ENCODE data around the gene MPL. TPM values are rescaled to one million over a fixed set of nuclear protein-coding genes. Genes with fewer than 3 reads are reported as not detected.
A peak's percentile ranks its signal among the peaks of the same experiment; 100 is the strongest.

The MPL gene
- total RNA-seq, 4 donors from 2014 or later, result not detected

DNA sequence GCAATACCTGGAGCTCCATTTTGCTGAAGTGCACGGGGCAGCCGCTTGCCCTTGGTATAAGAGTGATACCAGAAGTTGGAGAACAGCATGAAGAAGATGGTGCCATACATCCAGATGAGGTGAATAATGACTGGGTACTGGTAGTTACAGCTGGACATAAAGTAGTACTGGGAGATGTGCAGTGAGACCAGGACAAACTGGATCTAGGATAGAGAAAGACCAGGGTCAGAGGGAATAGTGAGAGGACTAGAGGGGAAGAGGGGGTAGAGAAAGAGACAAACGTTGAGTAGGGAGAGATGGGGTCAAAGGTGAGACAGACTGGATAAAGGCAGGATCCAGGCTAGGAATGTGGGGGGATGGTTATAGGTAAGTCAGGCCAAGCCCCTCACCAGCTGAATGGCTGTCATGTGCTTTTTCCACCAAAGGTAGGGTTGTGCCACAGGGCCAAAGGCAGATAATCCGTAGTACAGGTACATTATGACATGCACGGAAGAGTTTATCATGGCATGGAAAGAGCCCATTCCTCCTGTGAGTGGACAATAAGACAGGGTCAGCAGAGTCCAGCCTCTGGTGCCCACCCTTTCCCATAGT, 26.4 kb downstream of the MPL start:
- Histone ChIP-seq H3K27ac (no peak overlapping the region), H3K9me3 (no peaks in the 10 kb centered on the region), H3K36me3 (peaks cover 53% of the 10 kb centered on the region), H3K4me3 (no peak overlapping the region), H3K27me3 (no peaks in the 10 kb centered on the region), H3K4me1 (peaks cover 41% of the 10 kb centered on the region)
- 81% methylated on average over 5 of the region's 5 CpGs for WGBS
- TF ChIP-seq POLR2AphosphoS5 (IDR thresholded peaks at IDR 0.05), result no peak
- TF ChIP-seq, protein P1, sequence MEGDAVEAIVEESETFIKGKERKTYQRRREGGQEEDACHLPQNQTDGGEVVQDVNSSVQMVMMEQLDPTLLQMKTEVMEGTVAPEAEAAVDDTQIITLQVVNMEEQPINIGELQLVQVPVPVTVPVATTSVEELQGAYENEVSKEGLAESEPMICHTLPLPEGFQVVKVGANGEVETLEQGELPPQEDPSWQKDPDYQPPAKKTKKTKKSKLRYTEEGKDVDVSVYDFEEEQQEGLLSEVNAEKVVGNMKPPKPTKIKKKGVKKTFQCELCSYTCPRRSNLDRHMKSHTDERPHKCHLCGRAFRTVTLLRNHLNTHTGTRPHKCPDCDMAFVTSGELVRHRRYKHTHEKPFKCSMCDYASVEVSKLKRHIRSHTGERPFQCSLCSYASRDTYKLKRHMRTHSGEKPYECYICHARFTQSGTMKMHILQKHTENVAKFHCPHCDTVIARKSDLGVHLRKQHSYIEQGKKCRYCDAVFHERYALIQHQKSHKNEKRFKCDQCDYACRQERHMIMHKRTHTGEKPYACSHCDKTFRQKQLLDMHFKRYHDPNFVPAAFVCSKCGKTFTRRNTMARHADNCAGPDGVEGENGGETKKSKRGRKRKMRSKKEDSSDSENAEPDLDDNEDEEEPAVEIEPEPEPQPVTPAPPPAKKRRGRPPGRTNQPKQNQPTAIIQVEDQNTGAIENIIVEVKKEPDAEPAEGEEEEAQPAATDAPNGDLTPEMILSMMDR (IDR thresholded peaks at IDR 0.05), result no peak
- TF ChIP-seq POLR2A (IDR thresholded peaks at IDR 0.05), result no peak
- TF ChIP-seq EP300 (IDR thresholded peaks at IDR 0.05), result no peak
- DNase-seq (ENCODE audit: low spot score in 2 of 2), result no peak

DNA sequence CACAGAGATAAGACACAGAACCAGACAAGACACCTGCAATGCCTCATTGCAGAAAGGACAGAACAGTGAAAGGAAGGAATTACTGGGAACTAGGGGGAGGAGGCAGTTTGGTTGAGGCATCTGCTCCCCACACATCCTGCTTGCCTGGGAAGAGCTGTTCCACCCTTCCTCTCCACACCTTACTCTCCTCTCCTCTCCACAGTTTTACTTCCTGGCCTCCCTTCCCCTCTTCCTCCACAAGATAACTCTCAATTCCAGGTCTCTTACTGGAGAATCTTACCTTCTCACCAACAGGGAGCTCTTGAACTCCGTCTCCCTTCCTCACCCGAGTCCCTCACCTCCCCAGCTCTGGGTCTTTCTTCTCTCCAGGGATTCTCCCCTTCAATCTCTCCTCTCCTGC, 28.1 kb downstream of the MPL start:
- Histone ChIP-seq H3K4me1 (peaks cover 38% of the 10 kb centered on the region), H3K9me3 (no peaks in the 10 kb centered on the region), H3K27me3 (no peaks in the 10 kb centered on the region), H3K36me3 (peaks cover 49% of the 10 kb centered on the region), H3K27ac (peak overlapping the region; percentile 96), H3K4me3 (peak overlapping the region; percentile 80)
- TF ChIP-seq POLR2AphosphoS5 (IDR thresholded peaks at IDR 0.05), result no peak
- TF ChIP-seq EP300 (IDR thresholded peaks at IDR 0.05), result no peak
- TF ChIP-seq POLR2A (IDR thresholded peaks at IDR 0.05), result no peak
- TF ChIP-seq, protein P1 (IDR thresholded peaks at IDR 0.05), result no peak
- no peak for DNase-seq (ENCODE audit: low spot score in 2 of 2)
- 81% methylated on average over 2 of the region's 2 CpGs for WGBS

DNA sequence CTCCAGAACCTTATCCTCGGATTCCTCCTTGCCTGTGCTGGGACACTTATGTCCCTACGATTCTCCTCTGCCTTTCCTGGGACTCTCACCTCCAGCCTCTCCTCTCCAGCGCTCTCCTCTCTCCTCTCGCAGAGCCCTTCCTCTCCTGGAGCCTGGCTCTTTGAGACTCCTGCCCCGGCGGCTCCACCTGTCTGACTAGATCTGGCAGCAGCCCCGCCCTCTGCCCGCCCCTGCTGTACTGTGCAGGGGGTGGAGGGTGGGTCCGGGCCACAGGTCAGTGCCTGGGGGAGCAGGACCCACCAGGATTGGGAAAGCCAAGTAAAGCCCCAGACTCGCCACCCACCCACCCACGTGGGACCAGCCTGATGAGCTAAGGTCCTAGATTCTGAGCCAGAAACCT, 28.6 kb downstream of the MPL start:
- H3K4me1 ChIP-seq, result peaks cover 38% of the 10 kb centered on the region
- peak in 1 of 2 donors; percentile 77 for DNase-seq (ENCODE audit: low spot score in 2 of 2)
- TF ChIP-seq, protein P1 (IDR thresholded peaks at IDR 0.05), result no peak
- TF ChIP-seq POLR2A (IDR thresholded peaks at IDR 0.05) (no peak), POLR2AphosphoS5 (IDR thresholded peaks at IDR 0.05) (no peak), EP300 (IDR thresholded peaks at IDR 0.05) (no peak)

DNA sequence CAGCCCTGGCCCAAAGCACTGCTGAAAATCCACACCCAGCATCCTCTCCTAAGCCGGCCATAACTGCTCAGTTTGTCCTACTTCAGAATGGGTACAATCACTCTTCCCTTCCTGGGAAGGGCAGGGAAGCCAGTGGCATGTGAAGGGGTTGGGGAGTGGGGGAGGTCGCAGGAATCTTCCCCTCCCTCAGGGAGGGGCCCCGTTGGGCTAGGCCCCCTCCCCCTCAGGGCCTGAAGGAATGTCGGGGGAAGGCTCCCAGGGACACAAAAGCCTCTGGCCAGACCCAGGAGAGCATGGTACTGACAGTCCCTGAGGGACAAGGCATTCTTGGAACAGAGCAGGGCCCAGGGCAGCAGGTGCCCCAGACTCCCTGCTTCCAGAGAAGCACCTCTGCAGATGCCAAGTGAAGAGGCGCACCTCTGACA, 29.0 kb downstream of the MPL start:
- no peaks in the 10 kb centered on the region for H3K9me3 ChIP-seq
- no peaks in the 10 kb centered on the region for H3K27me3 ChIP-seq
- H3K4me3 ChIP-seq, result peak overlapping the region; percentile 80
- H3K36me3 ChIP-seq, result peaks cover 40% of the 10 kb centered on the region
- WGBS, result 34% methylated on average over 2 of the region's 5 CpGs
- TF ChIP-seq EP300 (IDR thresholded peaks at IDR 0.05), result no peak
- TF ChIP-seq POLR2AphosphoS5 (IDR thresholded peaks at IDR 0.05), result no peak
- TF ChIP-seq, protein P1 (IDR thresholded peaks at IDR 0.05), result no peak
- no peak for TF ChIP-seq POLR2A (IDR thresholded peaks at IDR 0.05)
- no peak for DNase-seq (ENCODE audit: low spot score in 2 of 2)
- H3K4me1 ChIP-seq, result peaks cover 38% of the 10 kb centered on the region
- peak overlapping the region; percentile 96 for H3K27ac ChIP-seq

More for the DNA sequence above, 28.6 kb downstream of the MPL start:
- Histone ChIP-seq H3K9me3 (no peaks in the 10 kb centered on the region), H3K4me3 (peak overlapping the region; percentile 80), H3K36me3 (peaks cover 44% of the 10 kb centered on the region), H3K27ac (peak overlapping the region; percentile 96), H3K27me3 (no peaks in the 10 kb centered on the region)
- WGBS, result 38% methylated on average over 9 of the region's 11 CpGs

DNA sequence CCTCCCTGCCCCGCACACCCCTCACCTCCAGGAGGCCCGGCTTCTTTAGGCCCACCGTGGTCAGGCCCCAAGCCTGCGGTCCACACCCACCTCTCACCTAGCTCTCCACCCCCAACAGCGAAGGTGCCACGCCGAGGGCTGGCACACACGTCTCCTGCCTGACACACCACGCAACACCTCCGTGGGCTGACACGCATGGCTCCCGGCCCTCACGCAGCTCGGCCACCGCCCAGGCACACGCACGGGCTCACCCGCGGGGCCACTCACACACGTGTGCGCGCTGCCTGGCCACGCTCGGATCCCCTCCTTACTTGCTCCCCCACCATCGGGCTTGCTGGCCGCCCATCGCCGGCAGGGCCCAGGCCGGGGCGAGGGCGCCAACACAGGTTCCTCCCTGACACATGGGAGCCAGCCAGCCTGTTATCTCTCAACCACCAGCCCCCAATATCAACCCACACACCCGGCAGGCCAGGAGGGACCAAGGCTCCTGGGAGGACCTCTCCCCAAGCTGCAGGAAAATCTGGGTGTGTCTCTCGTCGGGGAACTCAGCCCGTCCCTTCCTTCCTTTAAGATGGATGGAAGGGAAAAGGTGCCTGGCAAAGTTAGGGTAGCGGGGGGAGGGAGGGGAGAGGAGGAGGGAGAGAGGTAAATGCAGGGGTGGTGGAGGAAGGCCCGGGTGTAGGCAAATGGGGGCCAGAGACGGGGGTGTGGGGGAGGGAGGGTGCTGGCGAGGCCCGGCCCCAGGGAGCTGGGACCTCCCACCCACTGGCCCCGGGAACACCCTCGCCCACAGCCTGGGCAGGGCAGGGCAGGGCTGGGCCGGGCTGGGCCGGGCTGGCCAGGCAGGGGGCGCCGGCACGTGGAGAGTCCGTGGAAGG, 29.6 kb downstream of the MPL start:
- DNase-seq (ENCODE audit: low spot score in 2 of 2), result no peak
- no peaks in the 10 kb centered on the region for H3K27me3 ChIP-seq
- H3K27ac ChIP-seq, result peak overlapping the region; percentile 96
- TF ChIP-seq POLR2AphosphoS5 (IDR thresholded peaks at IDR 0.05) (peak in 1 of 3 donors; percentile 30), POLR2A (IDR thresholded peaks at IDR 0.05) (no peak)
- H3K4me1 ChIP-seq, result peaks cover 38% of the 10 kb centered on the region
- WGBS, result 0% methylated on average over 27 of the region's 48 CpGs
- no peaks in the 10 kb centered on the region for H3K9me3 ChIP-seq
- H3K4me3 ChIP-seq, result peak overlapping the region; percentile 80
- peaks cover 33% of the 10 kb centered on the region for H3K36me3 ChIP-seq
